Smooth muscle cell (in vitro differentiated cells): ENCODE results near the gene DUSP10. TPM values are rescaled to one million over a fixed set of nuclear protein-coding genes. Genes with fewer than 3 reads are reported as not detected.
A peak's percentile ranks its signal among the peaks of the same experiment; 100 is the strongest.

Experiments used
- DNase-seq: peaks from one replicate; lab custom pipeline; 2025; ENCODE audit not compliant: unreplicated experiment; lab: John Stamatoyannopoulos, UW
- H2AFZ ChIP-seq: fragments of 200-600 bp; sonication (generic); 2 replicates; pipeline ENCODE4 v1.6.0; 2016; ENCODE audit warnings: antibody characterized with exemption, low read depth, mild to moderate bottlenecking
- H3F3A ChIP-seq: fragments of 200-600 bp; sonication (generic); 2 replicates; pipeline ENCODE4 v1.6.0; 2017; ENCODE audit warnings: antibody characterized with exemption, low read depth
- H3K27ac ChIP-seq: fragments of 200-600 bp; sonication (generic); 2 replicates; pipeline ENCODE4 v1.5.1; 2016; ENCODE audit warnings: low read depth, mild to moderate bottlenecking
- H3K27me3 ChIP-seq: fragments of 200-600 bp; sonication (generic); 2 replicates; pipeline ENCODE4 v1.6.1; 2016; ENCODE audit warnings: low read depth, mild to moderate bottlenecking
- H3K36me3 ChIP-seq: fragments of 200-600 bp; sonication (generic); 2 replicates; pipeline ENCODE4 v1.5.1; 2016; ENCODE audit warnings: low read depth
- H3K4me1 ChIP-seq: fragments of 200-600 bp; sonication (generic); 2 replicates; pipeline ENCODE4 v1.5.1; 2016; ENCODE audit warnings: low read depth
- H3K4me2 ChIP-seq: fragments of 200-600 bp; sonication (generic); 2 replicates; pipeline ENCODE4 v1.6.0; 2016; ENCODE audit warnings: mild to moderate bottlenecking
- H3K4me3 ChIP-seq: fragments of 200-600 bp; sonication (generic); 2 replicates; pipeline ENCODE4 v1.5.1; 2016; ENCODE audit warnings: mild to moderate bottlenecking
- H3K79me2 ChIP-seq: fragments of 200-600 bp; sonication (generic); 2 replicates; pipeline ENCODE4 v1.6.0; 2016; ENCODE audit warnings: low read depth, mild to moderate bottlenecking
- H3K9ac ChIP-seq: fragments of 200-600 bp; sonication (generic); 2 replicates; pipeline ENCODE4 v1.6.0; 2016; ENCODE audit warnings: low read depth
- H3K9me3 ChIP-seq: fragments of 200-600 bp; sonication (generic); replicated peaks from 2 replicates; pipeline ENCODE4 v1.5.1; 2016; ENCODE audit warnings: low read depth
- H4K20me1 ChIP-seq: fragments of 200-600 bp; sonication (generic); 2 replicates; pipeline ENCODE4 v1.6.0; 2016; ENCODE audit warnings: low read depth
- CTCF ChIP-seq: fragments of 200-600 bp; sonication (generic); IDR thresholded peaks from 2 replicates; pipeline ENCODE4 v1.5.1; 2017; ENCODE audit warnings: borderline replicate concordance, mild to moderate bottlenecking, antibody characterized with exemption; ENCODE audit not compliant: insufficient read depth, poor library complexity, severe bottlenecking
- WGBS: methylation state at CpG from one replicate; pipeline ENCODE4 v1.1.7; 2016; ENCODE audit warnings: low lambda C conversion rate; 5-methylcytosine and 5-hydroxymethylcytosine counted together
- polyA plus RNA-seq: library from polyadenylated mRNA; unstranded; fragments of >200 nt; fragmentation: Nextera tagmentation; extraction: Ambion mirVana; gene quantifications from 2 replicates; pipeline ENCODE4 v1.2.1, GENCODE V29; 2016
- total RNA-seq: library from RNA; depleted of rRNA; stranded (reverse); fragments of >200 nt; gene quantifications from 2 replicates; pipeline ENCODE4 v1.2.3, GENCODE V29; 2014

DUSP10 gene
- total and polyA plus RNA-seq, 2 experiments from 2014 or later, result 49.7 to 104 TPM

GRCh38 chr1:221696027-221696426 is 45.9 kb downstream of the DUSP10 start:
- H3K4me1 ChIP-seq, result peaks cover 12% of the 10 kb centered on the region
- no peaks in the 10 kb centered on the region for H3K79me2 ChIP-seq
- H3K4me3 ChIP-seq, result no peak overlapping the region
- no peak for DNase-seq
- no peak for TF ChIP-seq CTCF
- no peaks in the 10 kb centered on the region for H3K9me3 ChIP-seq
- H3F3A ChIP-seq, result peaks cover 17% of the 10 kb centered on the region
- H3K9ac ChIP-seq, result no peak overlapping the region
- no peaks in the 10 kb centered on the region for H4K20me1 ChIP-seq
- peak overlapping the region; percentile 12 for H3K27ac ChIP-seq
- H3K27me3 ChIP-seq, result no peaks in the 10 kb centered on the region
- H2AFZ ChIP-seq, result no peak overlapping the region
- H3K4me2 ChIP-seq, result peak overlapping the region; percentile 42
- no peaks in the 10 kb centered on the region for H3K36me3 ChIP-seq

GRCh38 chr1:221695301-221695700 is 46.6 kb downstream of the DUSP10 start:
- peaks cover 12% of the 10 kb centered on the region for H3K4me1 ChIP-seq
- 91% methylated on average over 1 of the region's 1 CpG for WGBS

DNA sequence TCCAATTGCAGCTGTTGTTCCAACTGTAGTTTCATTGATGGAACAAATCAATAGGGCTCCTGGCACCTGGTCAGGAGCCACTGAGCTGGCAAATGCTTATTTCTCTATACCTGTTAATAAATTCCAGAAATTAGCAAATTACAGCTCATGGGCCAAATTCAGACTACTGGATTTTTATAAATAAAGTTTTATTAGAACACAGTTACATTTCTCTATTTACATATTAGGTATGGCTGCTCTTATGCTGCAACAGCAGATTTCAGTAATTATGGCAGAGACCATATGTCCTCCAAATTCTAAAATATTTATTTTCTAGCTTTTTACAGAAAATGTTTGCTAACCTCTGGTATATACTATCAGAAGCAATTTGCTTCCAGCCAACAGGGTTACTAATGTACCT is 47.8 kb downstream of the DUSP10 start:
- no peak for TF ChIP-seq CTCF

More at GRCh38 chr1:221695301-221695700, 46.6 kb downstream of the DUSP10 start:
- H3K4me3 ChIP-seq, result no peak overlapping the region
- TF ChIP-seq CTCF, result no peak
- H3K36me3 ChIP-seq, result no peaks in the 10 kb centered on the region
- DNase-seq, result no peak
- peaks cover 17% of the 10 kb centered on the region for H3F3A ChIP-seq
- no peaks in the 10 kb centered on the region for H4K20me1 ChIP-seq
- no peaks in the 10 kb centered on the region for H3K27me3 ChIP-seq
- H2AFZ ChIP-seq, result no peak overlapping the region
- H3K27ac ChIP-seq, result peak overlapping the region; percentile 12
- H3K4me2 ChIP-seq, result no peak overlapping the region
- no peak overlapping the region for H3K9ac ChIP-seq
- H3K9me3 ChIP-seq, result no peaks in the 10 kb centered on the region
- H3K79me2 ChIP-seq, result no peaks in the 10 kb centered on the region

DNA sequence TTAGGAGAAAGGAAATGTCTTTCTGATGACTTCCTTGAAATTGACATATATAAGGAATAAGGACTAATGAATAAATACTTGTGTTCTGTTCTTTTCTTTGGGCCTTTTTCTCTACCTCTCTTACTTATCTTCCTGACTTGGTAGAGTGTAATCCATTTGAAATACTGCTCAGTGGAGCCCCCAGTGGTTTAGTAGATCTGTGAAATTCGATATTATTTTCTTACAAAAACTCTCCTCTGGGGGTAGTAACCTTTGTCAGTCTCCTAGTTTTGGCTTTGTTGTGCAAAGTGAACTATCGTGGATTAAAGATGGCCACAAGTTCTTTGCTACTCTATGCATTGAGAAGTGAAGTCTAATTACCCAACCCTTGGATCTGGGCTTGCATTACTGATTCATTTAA is 48.8 kb downstream of the DUSP10 start:
- peak; percentile 24 for TF ChIP-seq CTCF

More for the DNA sequence above, 47.8 kb downstream of the DUSP10 start:
- H2AFZ ChIP-seq, result no peak overlapping the region
- no peak overlapping the region for H3K4me2 ChIP-seq
- peaks cover 12% of the 10 kb centered on the region for H3F3A ChIP-seq
- H3K9ac ChIP-seq, result no peak overlapping the region
- no peaks in the 10 kb centered on the region for H4K20me1 ChIP-seq
- H3K27me3 ChIP-seq, result no peaks in the 10 kb centered on the region
- no peaks in the 10 kb centered on the region for H3K9me3 ChIP-seq
- H3K36me3 ChIP-seq, result no peaks in the 10 kb centered on the region
- no peak overlapping the region for H3K27ac ChIP-seq
- DNase-seq, result no peak
- no peak overlapping the region for H3K4me3 ChIP-seq
- H3K79me2 ChIP-seq, result no peaks in the 10 kb centered on the region
- peaks cover 4% of the 10 kb centered on the region for H3K4me1 ChIP-seq

More for the DNA sequence above, 48.8 kb downstream of the DUSP10 start:
- H3K4me2 ChIP-seq, result no peak overlapping the region
- no peaks in the 10 kb centered on the region for H3K79me2 ChIP-seq
- no peak overlapping the region for H2AFZ ChIP-seq
- no peak overlapping the region for H3K9ac ChIP-seq
- no peaks in the 10 kb centered on the region for H3K9me3 ChIP-seq
- no peak for DNase-seq
- no peaks in the 10 kb centered on the region for H3K4me1 ChIP-seq
- no peaks in the 10 kb centered on the region for H3K36me3 ChIP-seq
- peak overlapping the region; percentile 29 for H3K27ac ChIP-seq
- H4K20me1 ChIP-seq, result no peaks in the 10 kb centered on the region
- no peak overlapping the region for H3K4me3 ChIP-seq
- 93% methylated on average over 2 of the region's 2 CpGs for WGBS
- H3F3A ChIP-seq, result peaks cover 7% of the 10 kb centered on the region
- no peaks in the 10 kb centered on the region for H3K27me3 ChIP-seq
